Naive thymus-derived CD4-positive, alpha-beta T cell (primary cell): ENCODE measurements around the gene AIFM3. TPM values are rescaled to one million over a fixed set of nuclear protein-coding genes. Genes with fewer than 3 reads are reported as not detected.

ENCODE experiments used
- ATAC-seq: fragments of 150-1000 bp; cut with Tn5 transposase; 2 replicates; pipeline ENCODE4 v1.10.0; 2021; ENCODE audit warnings: mild to moderate bottlenecking, moderate library complexity
- CTCF ChIA-PET: fragments of 350-600 bp; sonication (Branson Sonifier 250); formaldehyde crosslinking; loops from one replicate; lab custom pipeline; 2021; ENCODE audit warnings: antibody characterized with exemption; lab: Charles Lee
- POLR2A ChIA-PET: fragments of 350-600 bp; sonication (Branson Sonifier 250); formaldehyde crosslinking; loops from one replicate; lab custom pipeline; 2021; ENCODE audit warnings: antibody characterized with exemption, inconsistent platforms; lab: Charles Lee
- DNase-seq, 9 donors: peaks; one replicate each; pipeline versions ENCODE4 v3.0.0 to v3.0.0-alpha.2; 2020 to 2022; ENCODE audit warnings: mixed read lengths in 1 of 9
- H3K27ac ChIP-seq: one replicate; pipeline ENCODE4 v1.7.0; 2013; ENCODE audit warnings: mild to moderate bottlenecking, low read depth, low read length, moderate library complexity
- H3K27me3 ChIP-seq, 2 donors: one replicate each; pipeline ENCODE4 v1.7.0; 2013; ENCODE audit warnings: low read length in 2 of 2, mild to moderate bottlenecking in 2 of 2, moderate library complexity in 2 of 2; ENCODE audit not compliant: control insufficient read depth in 2 of 2, insufficient read depth in 2 of 2
- H3K36me3 ChIP-seq, 3 experiments: 1 replicate in 2 of 3; 2 replicates in 1 of 3; pipeline ENCODE4 v1.7.0; 2013; ENCODE audit warnings: low read length in 3 of 3, mild to moderate bottlenecking in 3 of 3, moderate library complexity in 1 of 3; ENCODE audit not compliant: insufficient read depth in 3 of 3, control insufficient read depth in 2 of 3
- H3K4me1 ChIP-seq, 2 donors: one replicate each; pipeline ENCODE4 v1.7.0; 2013; ENCODE audit warnings: low read length in 2 of 2, mild to moderate bottlenecking in 2 of 2, moderate library complexity in 1 of 2; ENCODE audit not compliant: control insufficient read depth in 2 of 2, insufficient read depth in 2 of 2
- H3K4me3 ChIP-seq: 2 replicates; pipeline ENCODE4 v1.7.0; 2013; ENCODE audit warnings: mild to moderate bottlenecking, low read length
- H3K9me3 ChIP-seq, 3 experiments: 1 replicate in 2 of 3; 2 replicates in 1 of 3; pipeline ENCODE4 v1.7.0; 2013; ENCODE audit warnings: low read length in 3 of 3; ENCODE audit not compliant: control insufficient read depth in 2 of 3
- H3K27ac Mint-ChIP-seq, 9 donors: one replicate each; pipeline ENCODE4 v1.8.0; 2020 to 2022; ENCODE audit warnings: mixed read lengths in 9 of 9, mild to moderate bottlenecking in 8 of 9, moderate library complexity in 5 of 9, inconsistent platforms in 2 of 9
- H3K27me3 Mint-ChIP-seq, 5 donors: one replicate each; pipeline ENCODE4 v1.8.0; 2021 to 2022; ENCODE audit warnings: mixed read lengths in 5 of 5, mild to moderate bottlenecking in 1 of 5
- H3K36me3 Mint-ChIP-seq, 5 donors: one replicate each; pipeline ENCODE4 v1.8.0; 2020 to 2022; ENCODE audit warnings: mixed read lengths in 5 of 5, mild to moderate bottlenecking in 3 of 5, inconsistent platforms in 1 of 5
- H3K4me1 Mint-ChIP-seq, 7 donors: one replicate each; pipeline ENCODE4 v1.8.0; 2020 to 2022; ENCODE audit warnings: mixed read lengths in 7 of 7, mild to moderate bottlenecking in 3 of 7, inconsistent platforms in 1 of 7
- H3K4me3 Mint-ChIP-seq, 10 donors: one replicate each; pipeline ENCODE4 v1.8.0; 2020 to 2022; ENCODE audit warnings: mild to moderate bottlenecking in 10 of 10, mixed read lengths in 10 of 10, moderate library complexity in 6 of 10, inconsistent platforms in 2 of 10
- H3K9me3 Mint-ChIP-seq, 11 donors: one replicate each; pipeline ENCODE4 v1.8.0; 2020 to 2022; ENCODE audit warnings: mixed read lengths in 11 of 11, mild to moderate bottlenecking in 4 of 11, inconsistent platforms in 1 of 11, moderate library complexity in 1 of 11
- intact Hi-C, 2 donors: fragments of 100-400 bp; cut with micrococcal nuclease; formaldehyde crosslinking; loops; one replicate each; pipeline ENCODE4 v1.15.1; 2023
- polyA plus RNA-seq, 2 donors: library from polyadenylated mRNA; unstranded; fragments of 300-500 nt; fragmentation: Illumina TruSeq; gene quantifications; one replicate each; pipeline ENCODE4 v1.2.3, GENCODE V29; 2021
- total RNA-seq, 6 experiments: library from RNA in 5 of 6; stranded (reverse) in 5 of 6; gene quantifications; 1 replicate in 5 of 6; 2 replicates in 1 of 6; pipeline ENCODE4 v1.2.3 and lab custom pipeline; 2021 to 2026

The AIFM3 gene
- total and polyA plus RNA-seq, 7 experiments from 2014 or later = 0.17 to 9.0 (median 0.97) TPM

- Mint-ChIP-seq H3K36me3 (peaks cover 10 to 30% (median 15%) of the 10 kb centered on the region in 5 donors), H3K27ac (no peak overlapping the region), H3K4me1 (peaks cover 19 to 38% (median 25%) of the 10 kb centered on the region in 7 donors), H3K9me3 (peaks cover 0 to 2% (median 0%) of the 10 kb centered on the region in 11 donors), H3K4me3 (no peak overlapping the region), H3K27me3 (peaks cover 0 to 8% (median 4%) of the 10 kb centered on the region in 5 donors)
- ChIA-PET CTCF (no interaction called here), POLR2A (no interaction called here)
- peaks cover 0 to 5% of the 10 kb centered on the region in 2 donors for H3K27me3 ChIP-seq
- no peak for ATAC-seq
- H3K9me3 ChIP-seq = no peaks in the 10 kb centered on the region
- intact Hi-C loops = no loop called here
- H3K4me1 ChIP-seq = peaks cover 1 to 20% of the 10 kb centered on the region in 2 donors
- H3K27ac ChIP-seq = no peak overlapping the region
- DNase-seq = no peak
- no peak overlapping the region for H3K4me3 ChIP-seq
- peaks cover 3 to 53% (median 7%) of the 10 kb centered on the region in 3 experiments for H3K36me3 ChIP-seq
Observed at GRCh38 chr22:20951932-20952380, 15.1 kb upstream of the AIFM3 start.

- Mint-ChIP-seq H3K4me1 (peaks cover 19 to 33% (median 24%) of the 10 kb centered on the region in 7 donors), H3K27ac (peak overlapping the region in 1 of 9 donors; percentile 8), H3K9me3 (peaks cover 0 to 2% (median 0%) of the 10 kb centered on the region in 11 donors), H3K4me3 (no peak overlapping the region), H3K36me3 (peaks cover 10 to 30% (median 15%) of the 10 kb centered on the region in 5 donors), H3K27me3 (peaks cover 0 to 14% (median 4%) of the 10 kb centered on the region in 5 donors)
- H3K4me3 ChIP-seq = no peak overlapping the region
- no peaks in the 10 kb centered on the region for H3K9me3 ChIP-seq
- DNase-seq = no peak
- H3K36me3 ChIP-seq = peaks cover 0 to 53% (median 7%) of the 10 kb centered on the region in 3 experiments
- CTCF ChIA-PET = no interaction called here
- no peak for ATAC-seq
- H3K27me3 ChIP-seq = peaks cover 0 to 9% of the 10 kb centered on the region in 2 donors
- intact Hi-C loops = no loop called here
- POLR2A ChIA-PET = no interaction called here
- peaks cover 3 to 21% of the 10 kb centered on the region in 2 donors for H3K4me1 ChIP-seq
- H3K27ac ChIP-seq = no peak overlapping the region
Observed at GRCh38 chr22:20952544-20953341, 14.3 kb upstream of the AIFM3 start.

GRCh38 chr22:20953342-20953608 is 13.8 kb upstream of the AIFM3 start:
- peaks cover 18 to 32% (median 22%) of the 10 kb centered on the region in 7 donors for H3K4me1 Mint-ChIP-seq
- CTCF ChIA-PET = no interaction called here
- H3K27me3 ChIP-seq = peaks cover 0 to 9% of the 10 kb centered on the region in 2 donors
- peaks cover 5 to 19% (median 9%) of the 10 kb centered on the region in 5 donors for H3K27me3 Mint-ChIP-seq
- POLR2A ChIA-PET = no interaction called here
- H3K4me3 Mint-ChIP-seq = no peak overlapping the region
- H3K4me3 ChIP-seq = no peak overlapping the region
- no peak for ATAC-seq
- peaks cover 0 to 53% (median 7%) of the 10 kb centered on the region in 3 experiments for H3K36me3 ChIP-seq
- no peak overlapping the region for H3K27ac ChIP-seq
- DNase-seq = no peak
- peaks cover 10 to 30% (median 15%) of the 10 kb centered on the region in 5 donors for H3K36me3 Mint-ChIP-seq
- H3K27ac Mint-ChIP-seq = no peak overlapping the region
- H3K9me3 Mint-ChIP-seq = peaks cover 0 to 2% (median 0%) of the 10 kb centered on the region in 11 donors
- intact Hi-C loops = no loop called here
- H3K4me1 ChIP-seq = peaks cover 3 to 21% of the 10 kb centered on the region in 2 donors
- H3K9me3 ChIP-seq = no peaks in the 10 kb centered on the region

- no peaks in the 10 kb centered on the region for H3K9me3 ChIP-seq
- intact Hi-C loops = no loop called here
- DNase-seq = no peak
- no peak overlapping the region for H3K27ac ChIP-seq
- peaks cover 0 to 9% of the 10 kb centered on the region in 2 donors for H3K27me3 ChIP-seq
- Mint-ChIP-seq H3K4me1 (peaks cover 13 to 26% (median 20%) of the 10 kb centered on the region in 7 donors), H3K9me3 (peaks cover 0 to 2% (median 0%) of the 10 kb centered on the region in 11 donors), H3K27ac (no peak overlapping the region), H3K27me3 (peaks cover 9 to 24% (median 15%) of the 10 kb centered on the region in 5 donors), H3K36me3 (peaks cover 10 to 30% (median 15%) of the 10 kb centered on the region in 5 donors), H3K4me3 (no peak overlapping the region)
- peaks cover 0 to 49% (median 7%) of the 10 kb centered on the region in 3 experiments for H3K36me3 ChIP-seq
- H3K4me1 ChIP-seq = peaks cover 3 to 15% of the 10 kb centered on the region in 2 donors
- no peak for ATAC-seq
- no peak overlapping the region for H3K4me3 ChIP-seq
- POLR2A ChIA-PET = no interaction called here
- CTCF ChIA-PET = no interaction called here
Observed at GRCh38 chr22:20953668-20954500, 13.2 kb upstream of the AIFM3 start.

GRCh38 chr22:20955548-20955947 is 11.5 kb upstream of the AIFM3 start:
- ATAC-seq = no peak
- H3K4me3 ChIP-seq = no peak overlapping the region
- peaks cover 6 to 19% (median 8%) of the 10 kb centered on the region in 5 donors for H3K36me3 Mint-ChIP-seq
- CTCF ChIA-PET = no interaction called here
- H3K27me3 ChIP-seq = peaks cover 0 to 9% of the 10 kb centered on the region in 2 donors
- peaks cover 0 to 13% (median 9%) of the 10 kb centered on the region in 7 donors for H3K4me1 Mint-ChIP-seq
- no peak overlapping the region for H3K27ac Mint-ChIP-seq
- peaks cover 0 to 33% (median 0%) of the 10 kb centered on the region in 3 experiments for H3K36me3 ChIP-seq
- DNase-seq = no peak
- peaks cover 0 to 2% (median 0%) of the 10 kb centered on the region in 11 donors for H3K9me3 Mint-ChIP-seq
- no peaks in the 10 kb centered on the region for H3K9me3 ChIP-seq
- intact Hi-C loops = no loop called here
- H3K27me3 Mint-ChIP-seq = peaks cover 17 to 27% (median 18%) of the 10 kb centered on the region in 5 donors
- peaks cover 3 to 6% of the 10 kb centered on the region in 2 donors for H3K4me1 ChIP-seq
- no peak overlapping the region for H3K4me3 Mint-ChIP-seq
- no peak overlapping the region for H3K27ac ChIP-seq
- POLR2A ChIA-PET = no interaction called here

- Histone ChIP-seq H3K27me3 (peaks cover 0 to 9% of the 10 kb centered on the region in 2 donors), H3K4me1 (peaks cover 3 to 6% of the 10 kb centered on the region in 2 donors), H3K27ac (no peak overlapping the region), H3K4me3 (no peak overlapping the region), H3K9me3 (no peaks in the 10 kb centered on the region), H3K36me3 (peaks cover 0 to 24% (median 0%) of the 10 kb centered on the region in 3 experiments)
- peaks cover 0 to 2% (median 0%) of the 10 kb centered on the region in 11 donors for H3K9me3 Mint-ChIP-seq
- peaks cover 18 to 27% (median 20%) of the 10 kb centered on the region in 5 donors for H3K27me3 Mint-ChIP-seq
- H3K27ac Mint-ChIP-seq = no peak overlapping the region
- no peak for DNase-seq
- POLR2A ChIA-PET = no interaction called here
- peak overlapping the region in 8 of 10 donors; percentile 51 to 73 (median 58) for H3K4me3 Mint-ChIP-seq
- CTCF ChIA-PET = no interaction called here
- H3K4me1 Mint-ChIP-seq = peaks cover 0 to 13% (median 9%) of the 10 kb centered on the region in 7 donors
- intact Hi-C loops = no loop called here
- H3K36me3 Mint-ChIP-seq = peaks cover 6 to 14% (median 8%) of the 10 kb centered on the region in 5 donors
- peak; percentile 30 for ATAC-seq
Observed at GRCh38 chr22:20956258-20957101, 10.6 kb upstream of the AIFM3 start.
